HTERT RPE-1 (cell line): ENCODE results near the gene TRMT13.
"Not testable (repeated sequence)": the region's sequence is repeated elsewhere in the genome, so short reads cannot be mapped to it uniquely, and the experiment has no call there.

Experiments used
- in situ Hi-C: fragments of 300-500 bp; cut with MboI; formaldehyde crosslinking; loops from 4 replicates; pipeline ENCODE4 v1.14.3; 2020; ENCODE audit warnings: low sequenced_read_pairs

TRMT13 gene

DNA sequence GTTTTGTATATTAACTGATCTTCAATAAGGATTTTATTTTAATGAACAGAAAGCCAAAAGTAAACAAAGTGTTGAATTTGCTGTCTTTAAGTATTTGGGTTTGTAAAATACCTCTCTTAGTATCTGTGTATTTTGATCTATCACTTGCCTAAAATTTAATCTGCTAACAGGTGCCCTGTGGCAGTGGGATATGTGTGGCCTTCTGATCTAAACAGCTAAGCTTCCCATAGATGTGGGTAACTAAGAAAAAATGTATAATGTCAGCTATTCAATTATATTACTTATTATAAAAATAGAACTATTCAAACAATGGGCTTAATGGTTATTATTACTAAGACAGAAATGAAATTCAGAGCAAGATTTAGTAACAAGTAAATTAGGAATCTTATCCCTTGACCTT, 29.9 kb downstream of the TRMT13 start:
- in situ Hi-C loops, result no loop called here

DNA sequence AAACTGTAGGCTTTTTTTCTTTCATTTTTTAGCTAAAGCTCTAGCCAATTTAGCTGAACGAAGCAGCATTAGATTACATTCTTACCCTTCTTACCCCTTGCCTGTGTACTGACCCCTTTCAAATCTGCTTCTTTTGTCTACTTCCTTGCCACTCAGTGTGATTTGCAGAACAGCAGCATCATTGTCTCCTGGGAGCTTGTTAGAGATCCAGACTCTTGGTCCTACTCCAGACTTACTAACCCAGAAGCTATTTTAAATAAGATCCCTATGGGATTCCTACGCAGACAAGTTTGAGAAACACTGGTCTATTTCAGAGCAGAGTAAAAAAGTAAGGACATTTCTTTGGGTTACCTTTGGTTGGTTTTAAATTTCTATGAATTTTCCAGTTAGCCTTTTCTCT, 31.3 kb downstream of the TRMT13 start:
- in situ Hi-C loops, result no loop called here

DNA sequence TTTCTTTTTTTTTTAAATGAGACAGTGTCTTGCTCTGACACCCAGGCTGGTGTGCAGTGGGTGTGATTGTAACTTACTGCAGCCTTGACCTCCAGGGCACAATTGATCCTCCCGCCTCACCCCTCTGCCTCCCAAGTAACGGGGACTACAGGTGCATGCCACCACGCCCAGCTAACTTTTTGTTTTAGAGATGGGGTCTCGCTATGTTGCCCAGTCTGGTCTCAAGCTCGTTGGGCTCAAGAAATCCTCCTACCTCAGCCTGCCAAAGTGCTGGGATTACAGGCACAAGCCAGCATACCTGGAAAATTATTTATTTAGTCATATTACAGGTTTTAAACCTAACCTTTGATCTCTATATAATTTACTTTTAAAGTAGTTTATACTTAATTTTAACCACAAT, 31.7 kb downstream of the TRMT13 start:
- in situ Hi-C loops, result no loop called here

DNA sequence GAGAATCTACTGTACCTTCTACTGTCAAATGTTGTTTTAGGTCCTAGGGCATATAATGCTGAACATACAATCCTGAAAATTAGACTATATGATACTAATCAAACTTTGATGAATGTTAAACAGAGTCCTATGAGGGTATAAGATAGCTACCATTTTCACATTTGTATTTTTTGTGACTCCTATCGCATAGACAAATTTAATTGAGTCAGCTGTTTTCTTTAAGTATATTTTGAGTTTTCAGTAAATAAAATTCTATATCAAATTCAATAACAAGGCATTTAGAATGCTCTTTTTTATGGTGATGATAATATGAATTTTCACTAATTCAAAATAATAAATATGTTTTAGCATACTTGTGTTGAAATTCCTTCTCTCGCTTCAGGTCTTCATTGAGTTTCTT, 35.1 kb downstream of the TRMT13 start:
- in situ Hi-C loops, result no loop called here

DNA sequence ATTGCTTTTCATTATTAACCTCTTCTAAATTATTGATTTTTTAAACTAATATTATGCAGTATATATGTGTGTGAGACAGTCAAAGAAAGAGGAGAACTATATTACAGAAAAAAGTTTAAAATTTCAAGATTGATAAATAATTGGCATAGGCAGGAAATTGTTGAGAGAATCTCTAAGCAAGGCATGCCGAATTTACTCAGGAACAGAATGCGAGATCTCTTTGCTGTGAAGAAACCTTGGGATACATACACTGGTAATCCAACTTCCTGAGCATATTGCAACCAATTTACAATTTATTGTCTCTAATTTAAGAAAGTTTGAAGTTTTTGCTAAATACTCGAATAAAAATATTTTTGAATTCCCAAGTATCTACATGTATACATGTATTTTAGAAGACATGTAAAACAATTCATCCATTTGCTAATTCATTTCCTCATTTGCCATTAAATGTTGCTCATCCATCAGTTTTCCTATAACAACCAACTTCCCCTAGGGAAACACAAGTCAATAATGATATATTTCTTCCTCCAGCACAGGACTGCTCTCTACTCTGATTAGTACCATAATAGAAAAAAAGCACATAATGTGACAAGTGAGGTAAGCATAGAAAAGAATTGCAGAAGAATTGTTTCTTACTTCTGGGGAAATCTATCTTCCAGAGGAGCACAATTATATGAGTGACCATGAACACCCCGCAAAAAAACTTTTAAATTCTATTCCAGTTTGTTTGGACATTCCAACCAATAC, 44.5 kb downstream of the TRMT13 start:
- in situ Hi-C loops, result no loop called here

DNA sequence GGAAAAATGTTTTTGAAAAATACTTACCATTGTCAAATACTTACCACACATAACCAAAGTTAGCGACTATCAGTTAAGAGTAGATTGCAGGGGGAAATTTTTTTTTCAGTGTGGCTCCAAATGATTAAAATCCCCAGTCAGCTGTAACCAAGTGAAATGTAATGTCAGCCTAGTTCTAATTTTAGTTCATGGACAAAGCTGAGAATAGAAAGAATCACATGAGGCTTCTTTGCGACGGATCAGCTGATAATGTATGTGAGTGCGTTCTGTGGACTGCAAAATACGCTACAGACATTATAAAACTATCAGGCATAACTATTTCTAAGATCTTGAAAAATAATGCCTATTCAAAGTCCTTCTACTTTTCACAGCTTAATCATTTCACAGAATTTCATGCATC, 45.1 kb downstream of the TRMT13 start, which contains the start of gene LRRC39:
Gene LRRC39, minus strand, starts transcription at position 166 of the 400 bp plus-strand sequence. CDS start 9,740 bp downstream, outside the sequence.
- in situ Hi-C loops, result no loop called here

DNA sequence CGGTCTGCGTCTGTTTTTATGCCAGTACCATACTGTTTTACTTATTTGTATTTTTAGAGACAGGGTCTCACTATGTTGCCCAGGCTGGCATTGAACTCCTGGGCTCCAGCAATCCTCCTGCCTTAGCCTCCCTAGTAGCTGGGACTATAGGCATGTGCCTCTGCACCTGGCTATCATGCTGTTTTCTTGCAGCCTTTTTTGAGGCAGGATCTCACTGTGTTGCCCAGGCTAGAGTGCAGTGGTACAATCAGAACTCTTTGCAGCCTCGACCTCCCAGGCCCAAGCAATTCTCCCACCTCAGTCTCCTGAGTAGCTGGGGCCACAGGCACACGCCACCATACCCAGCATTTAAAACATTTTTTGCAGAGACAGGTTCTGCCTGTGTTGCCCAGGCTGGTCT, 50.4 kb downstream of the TRMT13 start:
- in situ Hi-C loops, result no loop called here

DNA sequence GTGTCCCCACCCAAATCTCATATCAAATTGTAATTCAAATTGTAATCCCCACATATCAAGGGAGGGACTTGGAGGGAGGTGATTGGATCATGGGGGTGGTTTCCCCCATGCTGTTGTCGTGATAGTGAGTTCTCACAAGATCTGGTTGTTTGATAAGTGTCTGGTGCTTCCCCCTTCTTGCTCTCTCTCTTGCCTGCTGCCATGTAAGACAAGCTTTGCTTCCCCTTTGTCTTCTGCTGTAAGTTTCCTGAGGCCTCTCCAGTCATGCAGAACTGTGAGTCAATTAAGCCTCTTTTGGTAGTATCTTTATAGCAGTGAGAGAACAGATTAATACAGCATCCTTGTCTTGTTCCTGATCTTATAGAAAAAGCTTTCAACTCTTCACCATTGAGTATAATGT, 51.6 kb downstream of the TRMT13 start:
- in situ Hi-C loops, result no loop called here

DNA sequence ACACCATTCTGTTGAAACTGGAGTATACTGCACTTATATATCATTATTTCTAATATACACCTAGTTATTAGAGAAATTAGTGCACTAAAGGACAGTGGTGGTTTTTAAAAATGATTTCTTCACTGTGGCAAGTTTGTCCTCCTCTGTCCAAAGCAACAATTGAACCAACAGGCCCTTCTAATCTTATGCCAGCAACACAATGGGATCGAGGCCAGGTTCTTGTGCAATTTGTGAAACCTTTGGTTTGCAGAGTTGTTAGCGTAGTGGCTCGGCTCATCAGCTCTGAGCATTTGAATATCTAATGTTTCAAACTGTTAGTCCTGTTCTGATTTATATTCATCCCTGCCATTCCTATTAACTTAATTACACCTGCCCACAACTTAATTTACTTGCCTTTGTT, 54.9 kb downstream of the TRMT13 start:
- in situ Hi-C loops, result no loop called here

DNA sequence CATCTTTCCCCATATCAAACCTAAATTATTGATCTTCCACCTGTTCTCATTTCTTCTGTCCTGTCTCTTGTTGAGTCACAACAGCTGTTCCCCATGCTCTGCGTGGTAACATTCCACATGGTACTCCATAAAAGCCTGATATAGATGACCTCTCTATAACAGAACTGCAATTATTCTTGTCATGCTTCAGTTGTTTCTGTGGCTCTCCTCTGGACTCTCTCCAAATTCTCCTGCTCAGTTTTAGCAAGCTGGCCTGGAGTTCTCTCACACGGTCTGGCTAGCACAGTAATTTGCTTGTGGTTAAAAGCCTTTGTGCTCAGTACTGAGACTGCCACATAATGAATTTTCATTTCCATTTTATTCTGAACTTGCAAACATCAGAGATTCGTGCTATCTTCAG, 55.7 kb downstream of the TRMT13 start:
- in situ Hi-C loops, result no loop called here

DNA sequence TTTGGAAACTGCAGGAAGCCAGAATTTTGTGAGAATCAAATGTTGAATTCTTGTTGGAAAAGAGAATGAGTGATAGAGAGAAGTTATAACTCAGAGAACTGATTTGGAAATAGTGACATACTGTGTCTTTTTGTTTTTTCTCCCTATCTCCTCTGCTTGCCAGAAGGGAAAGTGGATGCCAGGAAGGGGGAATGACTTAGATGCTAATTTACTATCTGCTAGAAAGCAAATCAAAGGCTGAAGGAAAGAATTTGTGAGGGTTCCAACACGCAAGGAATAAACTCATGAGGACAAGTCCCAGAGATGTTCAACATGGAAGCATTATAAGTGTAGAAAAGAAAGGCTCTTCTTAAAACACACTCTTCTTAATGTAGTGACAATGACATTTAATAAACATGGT, 65.6 kb downstream of the TRMT13 start:
- in situ Hi-C loops, result no loop called here

DNA sequence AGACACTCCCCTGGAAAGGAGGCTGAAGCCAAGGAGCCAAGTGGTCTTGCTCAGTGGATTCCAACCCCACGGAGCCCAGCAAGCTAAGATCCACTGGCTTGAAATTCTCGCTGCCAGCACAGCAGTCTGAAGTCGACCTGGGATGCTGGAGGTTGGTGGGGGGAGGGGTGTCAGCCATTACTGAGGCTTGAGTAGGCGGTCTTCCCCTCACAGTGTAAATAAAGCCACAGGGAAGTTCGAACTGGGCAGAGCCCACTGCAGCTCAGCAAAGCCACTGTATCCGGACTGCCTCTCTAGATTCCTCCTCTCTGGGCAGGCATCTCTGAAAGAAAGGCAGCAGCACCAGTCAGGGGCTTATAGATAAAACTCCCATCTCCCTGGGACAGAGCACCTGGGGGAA, 67.1 kb downstream of the TRMT13 start:
- in situ Hi-C loops, result not testable (repeated sequence)
